Natural killer cell (primary cell): ENCODE results near the gene CCDC91. TPM values are rescaled to one million over a fixed set of nuclear protein-coding genes. Genes with fewer than 3 reads are reported as not detected.
A peak's percentile ranks its signal among the peaks of the same experiment; 100 is the strongest.

ENCODE experiments used
- ATAC-seq, 3 donors: fragments of 150-1000 bp in 2 of 3; fragments of 200-7000 bp in 1 of 3; cut with Tn5 transposase; 1 replicate in 1 of 3; 2 replicates in 2 of 3; pipeline ENCODE4 v1.10.0; 2021; ENCODE audit warnings: mild to moderate bottlenecking in 2 of 3, moderate library complexity in 2 of 3
- DNase-seq, 2 donors: peaks; one replicate each; pipeline versions ENCODE4 v3.0.0 to v3.0.0-alpha.2; 2013 to 2021; ENCODE audit warnings: mixed read lengths in 1 of 2
- H3K27ac ChIP-seq: one replicate; pipeline ENCODE4 v1.5.1; 2013; ENCODE audit warnings: mild to moderate bottlenecking, low read length
- H3K27me3 ChIP-seq: one replicate; pipeline ENCODE4 v1.6.1; 2013; ENCODE audit warnings: low read length; ENCODE audit not compliant: control insufficient read depth, insufficient read depth
- H3K36me3 ChIP-seq: one replicate; pipeline ENCODE4 v1.6.1; 2013; ENCODE audit warnings: low read length; ENCODE audit not compliant: control insufficient read depth, insufficient read depth
- H3K4me1 ChIP-seq: one replicate; pipeline ENCODE4 v1.6.1; 2013; ENCODE audit warnings: low read length; ENCODE audit not compliant: control insufficient read depth, insufficient read depth
- H3K4me3 ChIP-seq: one replicate; pipeline ENCODE4 v1.5.1; 2013; ENCODE audit warnings: low read length
- H3K9me3 ChIP-seq: one replicate; pipeline ENCODE4 v1.6.1; 2013; ENCODE audit warnings: low read length; ENCODE audit not compliant: control insufficient read depth, insufficient read depth
- H3K27ac Mint-ChIP-seq, 2 donors: one replicate each; pipeline ENCODE4 v1.8.0; 2022; ENCODE audit warnings: mild to moderate bottlenecking in 2 of 2, mixed read lengths in 2 of 2, moderate library complexity in 1 of 2
- H3K27me3 Mint-ChIP-seq, 2 donors: one replicate each; pipeline ENCODE4 v1.8.0; 2022; ENCODE audit warnings: low read depth in 2 of 2, mixed read lengths in 2 of 2
- H3K36me3 Mint-ChIP-seq: one replicate; pipeline ENCODE4 v1.8.0; 2022; ENCODE audit warnings: mixed read lengths
- H3K4me1 Mint-ChIP-seq, 2 donors: one replicate each; pipeline ENCODE4 v1.8.0; 2022; ENCODE audit warnings: mixed read lengths in 2 of 2
- H3K4me3 Mint-ChIP-seq: one replicate; pipeline ENCODE4 v1.8.0; 2022; ENCODE audit warnings: mild to moderate bottlenecking, moderate library complexity, mixed read lengths
- H3K9me3 Mint-ChIP-seq, 2 donors: one replicate each; pipeline ENCODE4 v1.8.0; 2022; ENCODE audit warnings: mixed read lengths in 2 of 2
- WGBS: methylation state at CpG from one replicate; pipeline ENCODE4 v1.1.7; 2013; ENCODE audit warnings: missing lambda C conversion rate; ENCODE audit not compliant: insufficient coverage; 5-methylcytosine and 5-hydroxymethylcytosine counted together
- intact Hi-C: fragments of 100-400 bp; cut with micrococcal nuclease; formaldehyde crosslinking; loops from one replicate; pipeline ENCODE4 v1.14.2; 2022
- total RNA-seq, 4 donors: library from RNA; stranded (reverse); fragments of 120-200 nt in 1 of 4; gene quantifications; one replicate each; pipeline versions ENCODE4 v1.2.3 to v1.2.4, GENCODE V29; 2013 to 2022
- TF ChIP-seq, protein P1 (sequence below): fragments of 200-600 bp; IDR thresholded peaks from one replicate; pipeline ENCODE4 v1.8.0; 2022; ENCODE audit warnings: antibody characterized with exemption

Gene CCDC91
- total RNA-seq, 3 donors from 2014 or later (not counting 1 experiment from before 2014, with no cell fraction given), result 48.8 to 65.8 (median 60.2) TPM

DNA sequence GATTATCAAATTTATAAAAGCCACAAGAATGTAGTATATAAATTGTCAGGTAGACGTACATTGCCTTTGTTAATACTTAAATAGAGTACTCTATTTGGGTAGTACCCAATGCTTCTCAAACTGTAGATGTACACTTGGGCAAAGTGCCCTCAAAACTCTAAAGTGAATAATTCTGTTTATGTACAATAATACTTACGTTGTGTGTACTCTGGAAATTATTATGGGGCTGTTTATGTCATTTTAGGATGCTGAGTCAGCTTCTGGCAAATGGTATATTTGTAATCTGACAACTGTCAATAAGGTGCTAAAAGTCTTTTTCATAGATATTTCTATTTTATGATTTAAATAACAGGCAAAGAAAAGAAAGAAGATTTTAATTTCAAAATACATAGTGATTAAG, 102.4 kb downstream of the CCDC91 start:
- Mint-ChIP-seq H3K9me3 (peaks cover 8 to 11% of the 10 kb centered on the region in 2 donors), H3K36me3 (peaks cover 30% of the 10 kb centered on the region), H3K27ac (no peak overlapping the region), H3K27me3 (no peaks in the 10 kb centered on the region), H3K4me1 (peaks cover 27 to 36% of the 10 kb centered on the region in 2 donors), H3K4me3 (no peak overlapping the region)
- peaks cover 11% of the 10 kb centered on the region for H3K9me3 ChIP-seq
- H3K4me1 ChIP-seq, result no peaks in the 10 kb centered on the region
- H3K27ac ChIP-seq, result no peak overlapping the region
- intact Hi-C loops, result no loop called here
- no peak for ATAC-seq
- no peak overlapping the region for H3K4me3 ChIP-seq
- no peaks in the 10 kb centered on the region for H3K27me3 ChIP-seq
- WGBS, result 67% methylated on average over 1 of the region's 2 CpGs
- H3K36me3 ChIP-seq, result no peaks in the 10 kb centered on the region
- DNase-seq, result no peak
- TF ChIP-seq, protein P1, sequence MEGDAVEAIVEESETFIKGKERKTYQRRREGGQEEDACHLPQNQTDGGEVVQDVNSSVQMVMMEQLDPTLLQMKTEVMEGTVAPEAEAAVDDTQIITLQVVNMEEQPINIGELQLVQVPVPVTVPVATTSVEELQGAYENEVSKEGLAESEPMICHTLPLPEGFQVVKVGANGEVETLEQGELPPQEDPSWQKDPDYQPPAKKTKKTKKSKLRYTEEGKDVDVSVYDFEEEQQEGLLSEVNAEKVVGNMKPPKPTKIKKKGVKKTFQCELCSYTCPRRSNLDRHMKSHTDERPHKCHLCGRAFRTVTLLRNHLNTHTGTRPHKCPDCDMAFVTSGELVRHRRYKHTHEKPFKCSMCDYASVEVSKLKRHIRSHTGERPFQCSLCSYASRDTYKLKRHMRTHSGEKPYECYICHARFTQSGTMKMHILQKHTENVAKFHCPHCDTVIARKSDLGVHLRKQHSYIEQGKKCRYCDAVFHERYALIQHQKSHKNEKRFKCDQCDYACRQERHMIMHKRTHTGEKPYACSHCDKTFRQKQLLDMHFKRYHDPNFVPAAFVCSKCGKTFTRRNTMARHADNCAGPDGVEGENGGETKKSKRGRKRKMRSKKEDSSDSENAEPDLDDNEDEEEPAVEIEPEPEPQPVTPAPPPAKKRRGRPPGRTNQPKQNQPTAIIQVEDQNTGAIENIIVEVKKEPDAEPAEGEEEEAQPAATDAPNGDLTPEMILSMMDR, result no peak

DNA sequence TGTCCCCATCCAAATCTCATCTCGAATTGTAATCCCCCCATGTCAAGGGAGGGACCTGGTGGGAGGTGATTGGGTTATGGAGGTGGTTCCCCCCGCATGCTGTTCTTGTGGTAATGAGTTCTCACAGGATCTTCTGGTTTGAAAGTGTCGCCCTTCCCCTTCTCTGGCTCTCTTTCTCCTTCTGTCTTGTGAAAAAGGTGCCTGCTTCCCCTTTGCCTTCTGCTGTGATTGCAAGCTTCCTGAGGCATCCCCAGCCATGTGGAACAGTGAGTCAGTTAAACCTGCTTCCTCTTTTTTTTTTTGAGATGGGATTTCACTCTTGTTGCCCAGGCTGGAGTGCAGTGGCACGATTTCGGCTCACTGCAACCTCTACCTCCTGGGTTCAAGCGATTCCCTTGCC, 104.0 kb downstream of the CCDC91 start:
- no peak overlapping the region for H3K27ac ChIP-seq
- Mint-ChIP-seq H3K9me3 (peaks cover 5 to 8% of the 10 kb centered on the region in 2 donors), H3K4me3 (peak overlapping the region; percentile 17), H3K4me1 (peaks cover 14 to 20% of the 10 kb centered on the region in 2 donors), H3K27me3 (no peaks in the 10 kb centered on the region), H3K36me3 (peaks cover 19% of the 10 kb centered on the region), H3K27ac (peak overlapping the region; percentile 8 to 61)
- DNase-seq (no peak), ATAC-seq (peak in 1 of 3 donors; percentile 32)
- no peak overlapping the region for H3K4me3 ChIP-seq
- H3K9me3 ChIP-seq, result peaks cover 11% of the 10 kb centered on the region
- H3K36me3 ChIP-seq, result no peaks in the 10 kb centered on the region
- TF ChIP-seq, protein P1, result no peak
- WGBS, result 80% methylated on average over 5 of the region's 6 CpGs
- H3K4me1 ChIP-seq, result no peaks in the 10 kb centered on the region
- no peaks in the 10 kb centered on the region for H3K27me3 ChIP-seq
- intact Hi-C loops, result no loop called here

DNA sequence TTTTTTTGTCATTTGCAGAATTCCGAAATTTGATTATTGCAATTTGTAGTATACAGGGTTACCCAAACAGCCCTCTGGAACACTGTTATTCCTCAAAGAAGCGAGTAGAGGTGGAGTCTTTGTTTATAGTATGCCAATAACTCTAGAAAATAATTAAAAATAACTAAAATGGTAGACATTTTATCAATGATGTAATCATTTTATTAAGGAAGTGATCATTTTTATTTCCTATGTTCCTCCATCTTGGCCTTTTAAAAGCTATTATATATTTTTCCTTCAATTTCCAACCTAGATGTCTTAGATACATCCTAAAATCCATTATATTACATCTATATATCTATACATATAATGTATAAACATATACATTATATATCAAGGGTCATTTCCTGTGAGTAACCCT, 106.0 kb downstream of the CCDC91 start:
- no peak for DNase-seq
- no peak overlapping the region for H3K27ac Mint-ChIP-seq
- H3K9me3 Mint-ChIP-seq, result no peaks in the 10 kb centered on the region
- H3K4me3 ChIP-seq, result no peak overlapping the region
- TF ChIP-seq, protein P1, result no peak
- no peaks in the 10 kb centered on the region for H3K4me1 ChIP-seq
- intact Hi-C loops, result no loop called here
- H3K4me3 Mint-ChIP-seq, result no peak overlapping the region
- peaks cover 6% of the 10 kb centered on the region for H3K36me3 Mint-ChIP-seq
- peaks cover 7 to 18% of the 10 kb centered on the region in 2 donors for H3K4me1 Mint-ChIP-seq
- no peak for ATAC-seq
- WGBS, result no CpG with 5 or more reads among the region's 2 CpGs
- H3K36me3 ChIP-seq, result no peaks in the 10 kb centered on the region
- H3K27me3 Mint-ChIP-seq, result no peaks in the 10 kb centered on the region
- H3K9me3 ChIP-seq, result peaks cover 2% of the 10 kb centered on the region
- H3K27ac ChIP-seq, result no peak overlapping the region
- H3K27me3 ChIP-seq, result no peaks in the 10 kb centered on the region

DNA sequence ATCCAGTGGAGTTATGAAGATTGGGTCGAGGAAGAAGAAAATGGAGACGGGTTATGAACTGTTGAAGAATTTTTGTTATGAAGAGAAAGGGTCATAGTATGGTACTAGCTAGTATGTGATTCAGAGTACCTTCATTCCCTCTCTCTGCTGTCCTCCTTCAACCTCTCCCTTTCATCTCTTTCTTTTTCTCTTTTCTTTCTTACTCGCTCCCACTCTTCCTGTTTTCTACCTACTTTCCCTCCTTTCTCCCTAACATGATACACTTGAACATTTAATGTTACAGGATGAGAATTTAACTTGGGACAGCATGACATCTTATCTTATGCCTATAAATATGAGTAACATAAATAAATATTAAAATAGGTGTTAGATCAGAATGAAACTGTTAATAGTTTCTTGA, 112.9 kb downstream of the CCDC91 start:
- H3K9me3 ChIP-seq, result no peaks in the 10 kb centered on the region
- no CpG with 5 or more reads among the region's 3 CpGs for WGBS
- Mint-ChIP-seq H3K9me3 (no peaks in the 10 kb centered on the region), H3K36me3 (peaks cover 3% of the 10 kb centered on the region), H3K27me3 (no peaks in the 10 kb centered on the region), H3K4me1 (no peaks in the 10 kb centered on the region), H3K4me3 (no peak overlapping the region), H3K27ac (no peak overlapping the region)
- DNase-seq, result no peak
- no peaks in the 10 kb centered on the region for H3K4me1 ChIP-seq
- H3K36me3 ChIP-seq, result peaks cover 15% of the 10 kb centered on the region
- TF ChIP-seq, protein P1, result no peak
- no peak overlapping the region for H3K27ac ChIP-seq
- no peak overlapping the region for H3K4me3 ChIP-seq
- no peaks in the 10 kb centered on the region for H3K27me3 ChIP-seq
- ATAC-seq, result no peak
- intact Hi-C loops, result no loop called here
